HG02678 (cell line): ENCODE measurements around the gene ARHGAP23.
"Not testable (repeated sequence)": the region's sequence is repeated elsewhere in the genome, so short reads cannot be mapped to it uniquely, and the experiment has no call there.

ENCODE experiments used
- ATAC-seq: cut with Tn5 transposase; IDR thresholded peaks from one replicate; pipeline ENCODE4 v1.9.1; 2021; ENCODE audit warnings: mild to moderate bottlenecking, moderate library complexity; ENCODE audit not compliant: unreplicated experiment

Gene ARHGAP23

DNA sequence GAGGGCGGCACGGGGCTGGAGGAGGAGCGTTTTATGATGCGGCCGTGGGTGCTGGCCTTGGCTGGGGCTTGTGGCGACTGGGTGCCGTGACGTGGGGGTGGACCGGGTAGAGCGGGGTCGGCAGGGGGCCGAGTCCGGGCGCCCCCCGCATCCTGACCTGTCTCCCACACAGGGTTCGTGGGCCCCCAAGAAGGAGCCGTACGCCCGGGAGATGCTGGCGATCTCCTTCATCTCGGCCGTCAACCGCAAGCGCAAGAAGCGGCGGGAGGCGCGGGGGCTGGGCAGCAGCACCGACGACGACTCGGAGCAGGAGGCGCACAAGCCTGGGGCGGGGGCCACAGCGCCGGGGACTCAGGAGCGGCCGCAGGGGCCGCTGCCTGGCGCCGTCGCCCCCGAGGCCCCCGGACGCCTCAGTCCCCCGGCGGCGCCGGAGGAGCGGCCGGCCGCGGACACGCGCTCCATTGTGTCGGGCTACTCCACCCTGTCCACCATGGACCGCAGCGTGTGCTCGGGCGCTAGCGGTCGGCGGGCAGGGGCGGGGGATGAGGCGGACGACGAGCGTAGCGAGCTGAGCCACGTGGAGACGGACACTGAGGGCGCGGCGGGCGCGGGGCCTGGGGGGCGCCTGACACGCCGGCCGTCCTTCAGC lies 81.6 kb downstream of the ARHGAP23 start:
- ATAC-seq: no peak

DNA sequence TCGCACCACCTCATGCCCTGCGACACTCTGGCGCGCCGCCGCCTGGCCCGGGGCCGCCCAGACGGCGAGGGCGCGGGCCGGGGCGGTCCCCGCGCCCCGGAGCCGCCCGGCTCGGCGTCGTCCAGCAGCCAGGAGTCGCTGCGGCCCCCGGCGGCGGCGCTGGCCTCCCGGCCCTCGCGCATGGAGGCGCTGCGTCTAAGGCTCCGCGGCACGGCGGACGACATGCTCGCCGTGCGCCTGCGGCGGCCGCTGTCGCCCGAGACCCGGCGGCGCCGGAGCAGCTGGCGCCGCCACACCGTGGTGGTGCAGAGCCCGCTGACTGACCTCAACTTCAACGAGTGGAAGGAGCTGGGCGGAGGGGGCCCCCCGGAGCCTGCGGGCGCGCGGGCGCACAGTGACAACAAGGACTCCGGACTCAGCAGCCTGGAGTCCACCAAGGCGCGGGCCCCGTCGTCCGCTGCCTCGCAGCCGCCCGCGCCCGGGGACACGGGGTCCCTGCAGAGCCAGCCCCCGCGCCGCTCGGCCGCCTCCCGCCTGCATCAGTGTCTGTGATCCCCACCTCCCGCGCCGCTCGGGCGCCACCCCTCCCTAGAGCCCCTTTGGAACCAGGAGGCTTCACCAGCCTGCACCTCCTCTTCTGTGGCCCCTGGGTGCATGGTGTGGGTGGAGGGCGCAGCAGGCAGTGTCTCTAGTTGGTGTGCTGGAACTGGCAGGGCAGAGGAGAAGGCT lies 82.3 kb downstream of the ARHGAP23 start:
- ATAC-seq: no peak

DNA sequence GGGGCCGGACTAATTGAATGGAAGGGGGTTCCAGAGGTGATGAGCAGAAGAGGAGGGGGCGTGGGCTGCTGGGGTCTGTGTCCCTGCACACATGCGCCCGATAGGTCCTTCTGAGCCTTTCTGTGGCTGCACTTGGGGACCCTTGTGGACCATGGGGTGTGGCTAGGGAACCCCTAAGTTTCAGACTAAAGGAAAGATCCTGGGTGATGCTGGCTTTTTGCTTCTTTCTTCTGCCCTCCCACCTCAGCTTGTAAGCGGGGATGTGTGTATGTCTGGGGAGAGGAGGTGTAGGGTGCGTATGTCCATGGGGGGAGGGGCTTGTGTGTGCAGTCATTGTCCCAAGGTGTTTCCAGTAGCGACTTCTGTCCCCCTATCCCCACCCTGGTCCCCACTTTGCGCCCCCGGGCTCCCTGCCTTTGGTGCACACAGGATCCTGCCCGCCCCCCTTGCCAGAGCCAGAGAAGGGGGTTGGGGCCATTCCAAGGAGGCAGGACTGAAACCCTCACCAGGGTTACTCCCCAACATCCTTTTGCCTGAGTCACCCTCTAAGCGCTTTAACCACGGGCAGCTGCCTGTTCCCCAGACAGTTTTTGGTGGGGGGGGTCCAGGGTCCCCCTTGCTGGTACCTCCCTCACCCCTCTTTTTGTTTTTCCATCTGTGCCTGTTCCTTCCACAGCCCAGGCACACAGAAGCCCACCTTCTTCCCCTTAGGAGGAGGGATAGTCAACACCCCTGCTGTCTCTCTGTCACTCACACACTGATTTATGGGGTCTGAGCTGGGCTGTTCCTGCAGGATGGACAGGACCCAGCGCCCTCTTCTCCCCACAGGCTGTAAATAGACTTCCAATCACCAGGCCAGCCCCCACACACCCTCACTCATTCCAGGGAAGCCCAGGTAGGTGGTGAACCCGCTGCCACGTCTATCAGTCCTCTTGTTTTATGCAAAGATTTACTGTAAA lies 83.2 kb downstream of the ARHGAP23 start:
- ATAC-seq: no peak

DNA sequence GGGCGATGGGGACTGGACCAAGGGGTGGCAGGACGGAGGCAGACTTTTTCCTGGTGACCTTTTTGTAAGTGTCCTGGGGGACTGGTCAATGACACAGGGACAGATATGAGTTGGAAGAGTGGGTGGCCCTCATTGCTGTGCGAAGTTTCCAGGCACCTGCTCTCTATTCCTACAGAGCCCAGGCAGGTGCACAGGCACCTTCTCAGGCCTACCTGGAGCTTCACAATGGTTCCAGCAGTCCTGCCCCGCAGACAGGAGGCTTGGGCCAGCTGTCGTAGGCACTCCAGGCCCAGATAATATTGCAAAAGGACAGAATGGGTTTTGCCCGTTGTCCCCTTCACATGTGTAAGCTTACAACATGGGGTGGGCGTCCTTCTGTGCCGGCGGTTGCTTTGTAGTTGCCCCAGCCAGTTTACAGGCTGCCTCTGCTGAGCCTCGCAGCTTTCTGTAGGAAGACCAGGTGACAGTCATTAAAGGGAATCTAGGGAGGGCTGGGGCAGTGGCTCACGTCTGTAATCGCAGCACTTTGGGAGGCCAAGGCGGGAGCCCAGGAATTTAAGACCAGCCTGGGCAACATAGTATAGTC lies 84.3 kb downstream of the ARHGAP23 start:
- ATAC-seq: no peak

DNA sequence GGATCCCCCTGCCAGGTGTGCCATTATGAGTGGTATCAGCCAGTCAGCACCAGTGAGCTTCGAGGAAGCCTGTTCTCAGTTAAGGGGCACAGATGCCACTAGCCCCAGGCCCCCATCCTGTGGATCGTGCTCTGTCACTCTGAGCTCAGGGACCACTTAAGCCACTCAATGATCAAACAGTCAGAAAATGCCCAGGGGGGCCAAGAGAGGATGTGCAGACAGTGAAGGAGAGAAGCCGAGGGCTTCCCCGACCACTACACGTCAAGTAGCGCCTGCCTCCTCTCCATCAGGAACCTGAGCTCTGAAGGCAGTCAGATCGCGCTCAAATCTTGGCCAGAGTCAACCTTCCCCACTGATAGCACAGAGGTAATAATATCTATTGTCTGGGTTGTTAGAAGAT lies 98.3 kb downstream of the ARHGAP23 start:
- ATAC-seq: not testable (repeated sequence)

DNA sequence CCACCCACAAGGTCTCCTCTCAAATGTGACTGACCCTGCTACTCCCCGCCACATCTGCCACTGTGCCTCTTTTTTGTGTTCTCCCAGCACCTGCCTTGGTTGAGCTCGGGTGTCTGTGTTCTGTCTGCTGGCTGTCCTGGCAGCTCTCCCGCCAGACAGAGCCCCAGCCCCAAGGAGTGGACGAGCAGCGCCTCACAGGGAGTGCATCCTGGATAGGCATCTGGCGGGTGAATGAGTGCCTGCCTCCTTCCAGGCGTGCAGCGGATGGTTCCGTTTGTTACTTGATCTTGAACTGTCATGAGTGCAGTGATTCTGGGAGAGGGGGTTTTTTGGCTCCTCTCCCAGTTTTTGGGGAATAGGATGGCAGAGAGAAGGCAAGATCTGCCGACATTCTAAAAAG lies 99.9 kb downstream of the ARHGAP23 start:
- ATAC-seq: not testable (repeated sequence)

DNA sequence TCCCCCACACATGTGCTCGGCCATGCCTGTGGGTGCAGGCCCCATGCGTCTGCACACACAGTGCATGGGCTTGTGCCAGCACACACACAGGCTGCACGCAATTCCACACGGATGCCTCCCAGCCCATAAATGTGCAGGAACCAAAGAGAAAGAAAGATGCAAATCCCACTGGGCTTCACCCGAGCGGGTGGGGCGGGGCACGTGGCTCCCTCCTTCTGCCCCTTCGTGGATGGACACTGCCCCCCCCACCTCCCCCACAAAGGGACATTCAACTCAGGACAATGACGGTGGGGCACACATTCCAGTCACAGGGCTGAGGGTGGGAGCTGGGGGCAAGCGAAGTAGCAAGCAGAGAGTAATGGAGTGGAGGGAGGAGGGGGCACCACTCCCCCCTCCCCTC lies 102.6 kb downstream of the ARHGAP23 start:
- not testable (repeated sequence) for ATAC-seq

DNA sequence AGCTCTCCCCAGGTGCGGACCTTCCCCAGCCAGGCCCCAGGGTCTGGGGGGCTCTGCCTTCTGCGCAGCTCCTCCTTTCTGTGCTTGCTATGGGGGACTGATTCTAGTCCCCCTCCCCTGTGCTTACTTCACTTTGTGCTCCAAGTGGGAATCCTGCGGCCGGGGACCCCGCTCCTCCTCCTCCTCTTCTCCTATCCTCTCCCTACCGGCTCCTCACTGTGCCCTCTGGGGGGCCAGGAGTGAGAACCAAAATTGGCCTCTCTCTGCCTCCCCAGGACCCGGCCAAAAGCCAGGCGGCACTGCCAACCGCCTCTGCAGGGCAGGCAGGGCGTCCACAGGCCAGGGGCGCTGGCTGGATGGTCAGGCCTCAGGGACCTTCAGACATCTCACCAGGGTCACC lies 103.5 kb downstream of the ARHGAP23 start:
- ATAC-seq: not testable (repeated sequence)

DNA sequence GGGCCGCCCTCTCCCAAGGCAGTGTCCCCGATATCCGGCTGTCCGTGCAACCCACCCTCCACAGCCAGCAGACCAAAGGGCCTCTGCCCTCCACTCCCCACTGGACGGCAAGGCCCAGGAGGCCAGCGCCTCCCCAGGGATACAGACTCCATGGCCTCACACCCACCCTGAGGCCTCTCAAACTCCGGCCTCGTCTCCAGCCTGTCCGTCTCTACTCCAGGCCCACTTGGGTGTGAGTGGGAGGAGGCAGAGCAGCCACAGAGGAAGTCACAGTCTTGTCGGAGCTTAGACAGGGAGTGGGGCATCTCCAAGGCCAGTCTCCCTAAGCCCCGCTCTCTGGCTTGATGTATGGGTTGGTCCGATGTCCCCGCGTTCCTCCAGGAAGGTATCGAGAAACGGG lies 104.2 kb downstream of the ARHGAP23 start:
- no peak for ATAC-seq

DNA sequence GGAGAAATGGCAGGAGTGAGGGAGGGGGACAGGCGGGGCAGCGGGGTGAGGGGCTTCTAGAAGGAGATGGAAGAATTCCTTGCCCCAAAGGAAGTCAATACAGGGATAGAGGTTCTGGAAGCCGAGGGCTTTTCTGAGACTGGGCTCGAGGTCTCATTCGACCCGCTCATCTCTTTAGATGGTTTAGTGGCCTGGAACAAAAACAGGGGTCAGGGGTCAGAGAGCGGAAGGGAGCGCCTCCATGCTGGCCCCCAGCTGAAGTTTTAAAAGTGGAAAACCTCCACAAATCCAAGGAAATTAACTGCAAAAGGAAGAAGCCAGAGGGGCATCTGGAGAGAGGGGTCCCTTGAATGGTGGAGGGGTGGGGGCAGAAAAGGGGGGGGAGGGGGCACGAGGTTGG lies 105.0 kb downstream of the ARHGAP23 start:
- no peak for ATAC-seq

DNA sequence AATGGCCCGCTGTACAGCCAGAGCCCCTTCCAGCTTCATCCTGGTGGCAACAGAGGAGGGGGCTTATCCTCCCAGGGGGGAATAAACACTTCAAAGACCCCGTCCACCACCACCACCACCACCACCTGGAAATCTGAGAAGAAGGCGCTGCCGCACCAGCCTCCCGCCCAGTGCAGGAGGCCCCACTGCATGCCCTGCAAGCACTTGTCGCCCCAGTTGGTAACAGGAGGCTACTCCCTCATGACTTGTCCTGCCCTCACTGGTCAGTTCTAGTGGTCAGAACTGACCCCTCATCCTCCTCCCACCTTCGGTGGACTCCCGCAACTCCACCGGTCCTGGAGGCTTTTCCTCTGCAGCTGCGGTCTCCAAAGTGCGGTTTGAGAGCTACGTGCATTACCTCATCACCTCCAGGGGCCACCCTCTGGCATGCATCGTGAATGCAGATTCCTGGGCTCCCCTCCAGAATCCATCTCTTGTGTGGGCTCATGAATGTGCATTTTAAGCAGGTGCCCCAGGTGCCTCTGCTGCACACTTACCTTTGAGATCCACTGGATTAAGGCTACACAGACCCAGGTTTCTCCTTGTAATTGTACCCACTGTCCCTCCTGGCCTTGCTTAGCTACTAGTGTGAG lies 105.7 kb downstream of the ARHGAP23 start:
- ATAC-seq: no peak

DNA sequence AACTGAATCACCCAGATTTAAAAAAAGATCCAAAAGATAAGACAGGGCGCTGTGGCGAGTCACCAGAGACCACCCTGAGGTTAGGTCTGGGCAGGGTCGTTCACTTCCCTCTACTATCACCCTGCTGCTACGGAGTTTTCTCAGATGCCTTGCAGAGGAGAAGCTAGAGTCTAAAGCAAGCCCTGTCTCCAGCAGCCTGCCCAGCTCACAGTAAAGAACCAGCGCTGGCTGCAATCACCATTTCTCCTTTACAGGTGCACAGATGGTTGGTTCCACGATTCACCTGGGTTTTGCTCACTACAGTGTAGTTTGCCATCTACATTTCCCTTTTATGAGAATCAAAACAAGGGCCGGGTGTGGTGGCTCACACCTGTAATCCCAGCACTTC lies 106.2 kb downstream of the ARHGAP23 start:
- no peak for ATAC-seq

DNA sequence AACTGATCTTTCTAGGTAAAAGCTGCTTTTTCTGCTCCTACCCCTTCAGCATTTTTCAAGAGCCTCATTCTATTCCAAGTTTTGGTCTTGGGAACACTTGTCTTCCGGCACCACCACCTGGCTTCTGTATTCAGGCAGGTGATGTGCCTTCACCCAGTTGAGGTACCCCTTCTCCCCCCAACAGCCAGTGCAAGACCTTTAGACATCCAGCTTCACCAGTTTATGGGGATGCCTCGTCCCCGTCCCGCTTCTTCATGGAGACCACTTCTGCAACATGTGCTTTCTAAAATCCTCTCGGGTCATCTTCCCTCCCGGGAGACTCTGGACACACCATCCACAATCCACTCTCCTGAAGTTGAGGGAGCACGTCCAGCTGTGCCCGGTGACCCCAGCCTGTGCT lies 107.6 kb downstream of the ARHGAP23 start:
- no peak for ATAC-seq

DNA sequence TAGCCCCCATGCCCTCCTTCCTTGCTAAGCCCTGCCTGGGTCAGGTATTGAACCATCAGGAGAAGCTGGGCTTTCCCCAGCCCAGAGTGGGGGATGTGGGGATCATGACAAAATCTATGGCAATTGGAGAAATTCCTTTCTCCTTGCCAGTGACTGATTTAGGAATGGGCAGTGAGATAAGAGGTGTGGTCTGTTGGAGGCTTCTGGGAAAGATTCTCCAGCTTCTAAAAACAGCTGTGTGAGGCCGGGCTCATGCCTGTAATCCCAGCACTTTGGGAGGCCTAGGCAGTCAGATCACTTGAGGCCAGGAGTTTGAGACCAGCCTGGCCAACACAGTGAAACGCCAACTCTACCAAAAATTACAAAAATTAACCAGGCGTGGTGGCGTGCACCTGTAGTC lies 108.4 kb downstream of the ARHGAP23 start:
- ATAC-seq: no peak

DNA sequence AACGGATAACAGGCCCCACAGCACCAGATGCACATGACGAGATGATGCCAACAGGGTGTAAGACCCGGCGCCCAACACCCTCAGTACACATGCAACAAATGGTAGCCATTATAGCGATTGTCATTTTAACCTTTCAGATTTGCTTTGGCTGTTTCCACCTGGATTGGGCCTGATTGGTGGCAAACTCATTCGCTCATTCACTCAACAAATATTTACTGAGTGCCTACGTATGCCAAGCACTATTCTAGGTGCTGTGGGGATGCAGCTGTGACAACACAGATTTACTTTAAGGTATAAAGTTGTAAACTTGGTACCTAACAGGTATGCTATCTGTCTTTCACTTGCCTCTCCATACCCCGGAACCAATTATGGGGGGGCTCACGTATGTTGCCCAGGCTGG lies 110.6 kb downstream of the ARHGAP23 start:
- no peak for ATAC-seq

DNA sequence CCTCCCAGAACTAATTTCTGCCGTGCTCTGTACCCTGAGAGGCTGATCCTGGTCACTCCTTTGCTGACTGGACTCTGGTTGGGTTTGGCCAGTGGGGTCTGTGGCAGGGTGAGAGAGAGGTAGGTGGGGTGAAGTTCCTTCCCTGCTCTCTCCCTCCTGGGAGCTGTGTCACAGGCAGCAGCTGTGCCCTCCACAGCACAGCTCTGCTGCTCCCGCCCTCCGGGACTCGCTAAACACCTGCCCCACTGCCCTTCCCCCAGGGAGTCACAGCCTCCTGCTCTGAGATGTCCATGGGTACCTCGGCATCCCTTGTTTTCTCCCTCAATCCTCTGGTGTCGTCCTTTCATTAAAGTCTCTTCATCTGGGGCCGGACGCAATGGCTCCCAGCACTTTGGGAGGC lies 111.1 kb downstream of the ARHGAP23 start:
- no peak for ATAC-seq

DNA sequence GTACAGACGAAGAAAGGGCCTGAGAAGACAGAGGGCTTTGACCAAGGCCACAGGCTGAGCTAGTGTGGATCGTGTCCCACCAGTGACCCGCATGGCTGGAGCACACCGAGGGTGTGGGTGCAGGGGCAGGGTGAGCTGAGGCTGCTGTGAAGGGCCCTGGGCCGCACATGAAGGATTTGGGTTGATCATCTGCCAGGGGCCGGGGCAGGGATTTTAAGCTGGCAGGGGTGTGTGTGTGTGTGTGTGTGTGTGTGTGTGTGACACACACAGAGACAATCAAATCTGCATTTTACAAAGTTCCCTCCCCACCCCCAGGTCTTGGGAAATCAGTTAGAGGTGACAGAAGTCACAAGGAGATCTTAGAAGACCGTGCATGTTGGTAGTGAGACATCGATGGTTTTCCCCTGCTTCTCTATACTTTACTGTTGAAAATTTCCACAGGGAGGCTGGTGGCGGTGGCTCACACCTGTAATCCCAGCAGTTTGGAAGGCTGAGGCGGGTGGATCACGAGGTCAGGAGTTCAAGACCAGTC lies 112.3 kb downstream of the ARHGAP23 start:
- no peak for ATAC-seq

DNA sequence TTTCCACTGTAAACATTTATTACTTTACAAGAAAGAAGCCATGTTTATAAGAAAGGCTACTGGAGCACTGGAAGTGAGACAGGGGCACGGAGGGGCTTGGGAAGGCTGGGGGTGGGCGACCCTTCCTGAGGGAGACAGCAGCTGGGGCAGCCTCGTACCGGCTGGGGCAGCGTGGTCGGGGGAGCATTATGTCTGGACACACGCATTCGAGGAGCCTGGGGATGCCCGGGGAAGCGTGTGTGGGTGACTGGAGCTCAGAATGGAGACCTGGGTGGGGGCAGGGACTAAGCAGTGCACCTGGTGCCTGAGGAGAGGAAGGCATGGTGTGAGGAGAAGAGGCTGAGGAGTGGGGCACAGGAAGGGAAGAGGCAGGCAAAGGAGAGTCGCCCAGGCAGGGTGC lies 113.0 kb downstream of the ARHGAP23 start:
- no peak for ATAC-seq

DNA sequence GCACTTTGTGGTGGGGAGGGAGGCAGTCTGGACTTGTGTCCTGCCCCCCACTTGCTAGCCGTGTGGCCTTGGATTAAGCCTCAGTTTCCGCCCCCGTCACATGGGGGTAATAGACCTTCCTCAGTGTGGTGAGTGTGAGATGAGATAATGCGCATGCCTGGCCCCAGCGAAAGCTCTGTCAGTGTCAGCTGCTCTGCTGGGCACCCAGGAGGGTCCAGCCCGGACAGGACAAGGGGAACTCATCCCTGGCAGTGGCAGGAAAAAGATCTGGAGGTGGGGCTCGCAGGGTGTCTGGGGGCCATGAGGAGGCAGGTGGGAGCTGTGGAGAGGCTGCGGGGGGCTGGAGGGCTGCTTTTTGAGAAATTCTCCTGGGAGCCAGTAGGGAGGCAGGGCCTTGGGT lies 114.0 kb downstream of the ARHGAP23 start:
- ATAC-seq: no peak

DNA sequence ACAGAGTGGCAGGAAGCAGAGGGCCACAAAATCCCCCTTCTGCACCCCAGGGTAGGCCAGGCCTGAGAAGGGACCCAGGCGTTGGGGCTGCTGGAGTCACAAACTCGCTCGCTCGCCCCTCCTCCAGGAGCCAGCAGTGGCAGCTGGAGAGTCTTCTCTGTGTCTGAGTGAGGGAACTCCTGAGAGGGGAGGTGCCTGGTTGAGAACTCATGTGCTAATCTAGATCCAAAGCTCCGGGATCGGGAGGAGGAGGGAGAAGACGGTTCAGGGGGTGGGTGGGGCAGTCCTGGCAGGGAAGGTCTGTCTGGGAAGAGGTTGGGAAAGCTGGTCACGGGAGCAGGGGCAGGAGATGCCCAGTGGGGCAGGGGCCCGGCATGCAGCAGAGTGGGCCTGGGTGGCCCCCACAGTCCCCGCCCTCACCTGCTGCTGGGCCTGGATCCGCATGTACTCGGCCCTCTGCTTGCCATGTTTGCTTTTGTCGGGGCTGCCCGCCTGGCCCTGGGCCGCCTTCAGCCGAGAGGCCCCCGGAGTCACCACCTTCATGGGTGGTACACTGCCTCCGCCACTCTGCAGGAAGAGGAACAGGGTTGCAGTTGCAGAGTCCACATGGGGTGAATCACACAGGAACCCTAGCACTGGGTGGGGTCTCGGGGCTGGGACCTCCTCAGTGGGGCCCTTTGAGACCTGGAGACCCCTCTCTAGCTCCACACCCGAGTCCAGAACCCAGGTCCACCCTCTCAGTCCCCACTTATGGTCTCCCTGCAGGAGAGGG lies 115.3 kb downstream of the ARHGAP23 start:
- no peak for ATAC-seq
